DND-41 (cell line): ENCODE measurements around the gene EPN3.

Experiments
- ATAC-seq: fragments of 200-7000 bp; cut with Tn5 transposase; 3 replicates; pipeline ENCODE4 v1.9.1; 2021; ENCODE audit warnings: low read depth; ENCODE audit not compliant: insufficient read depth
- DNase-seq: peaks from one replicate; pipeline ENCODE4 v3.0.0-alpha.2; 2020
- H2AFZ ChIP-seq: 2 replicates; pipeline ENCODE4 v1.6.0; 2012; ENCODE audit warnings: low read depth, low read length
- H3K27ac ChIP-seq: 2 replicates; pipeline ENCODE4 v1.5.1; 2012; ENCODE audit warnings: low read length, inconsistent platforms
- H3K27me3 ChIP-seq: fragments of 200-600 bp; sonication (generic); 2 replicates; pipeline ENCODE4 v1.6.0; 2012; ENCODE audit warnings: low read length, mild to moderate bottlenecking, inconsistent platforms; ENCODE audit not compliant: insufficient read depth, poor library complexity
- H3K36me3 ChIP-seq: 2 replicates; pipeline ENCODE4 v1.5.1; 2012; ENCODE audit warnings: low read length, inconsistent platforms; ENCODE audit not compliant: insufficient read depth
- H3K4me1 ChIP-seq: 2 replicates; pipeline ENCODE4 v1.5.1; 2012; ENCODE audit warnings: mild to moderate bottlenecking, low read length; ENCODE audit not compliant: insufficient read depth
- H3K4me2 ChIP-seq: 2 replicates; pipeline ENCODE4 v1.6.0; 2012; ENCODE audit warnings: mild to moderate bottlenecking, moderate library complexity, low read length, inconsistent platforms; ENCODE audit not compliant: insufficient read depth
- H3K4me3 ChIP-seq, 2 experiments: fragments of 200-600 bp in 1 of 2; shearing (Covaris generic) in 1 of 2; 2 replicates each; pipeline ENCODE4 v1.5.1; 2012 to 2016; ENCODE audit warnings: inconsistent platforms in 2 of 2, low read length in 2 of 2, mild to moderate bottlenecking in 2 of 2, low read depth in 1 of 2, moderate library complexity in 1 of 2
- H3K79me2 ChIP-seq: 2 replicates; pipeline ENCODE4 v1.6.0; 2012; ENCODE audit warnings: low read length, inconsistent platforms; ENCODE audit not compliant: insufficient read depth
- H3K9ac ChIP-seq: 2 replicates; pipeline ENCODE4 v1.6.0; 2012; ENCODE audit warnings: low read depth, mild to moderate bottlenecking, inconsistent platforms, low read length, moderate library complexity
- H3K9me3 ChIP-seq: 2 replicates; pipeline ENCODE4 v1.5.1; 2012; ENCODE audit warnings: low read length, moderate library complexity, mild to moderate bottlenecking, inconsistent platforms; ENCODE audit not compliant: insufficient read depth, severe bottlenecking
- H4K20me1 ChIP-seq: 2 replicates; pipeline ENCODE4 v1.6.0; 2012; ENCODE audit warnings: low read length; ENCODE audit not compliant: insufficient read depth
- EZH2 ChIP-seq: IDR thresholded peaks from 3 replicates; pipeline ENCODE4 v1.6.1; 2012; ENCODE audit warnings: borderline replicate concordance, low read depth, mild to moderate bottlenecking, moderate library complexity, low read length, inconsistent platforms; ENCODE audit not compliant: severe bottlenecking
- TF ChIP-seq, protein P1 (sequence below): IDR thresholded peaks from 2 replicates; pipeline ENCODE4 v1.5.1; 2012; ENCODE audit warnings: borderline replicate concordance, low read length, moderate library complexity, mild to moderate bottlenecking; ENCODE audit not compliant: poor library complexity, severe bottlenecking; ENCODE audit errors: extremely low read depth

Gene EPN3

DNA sequence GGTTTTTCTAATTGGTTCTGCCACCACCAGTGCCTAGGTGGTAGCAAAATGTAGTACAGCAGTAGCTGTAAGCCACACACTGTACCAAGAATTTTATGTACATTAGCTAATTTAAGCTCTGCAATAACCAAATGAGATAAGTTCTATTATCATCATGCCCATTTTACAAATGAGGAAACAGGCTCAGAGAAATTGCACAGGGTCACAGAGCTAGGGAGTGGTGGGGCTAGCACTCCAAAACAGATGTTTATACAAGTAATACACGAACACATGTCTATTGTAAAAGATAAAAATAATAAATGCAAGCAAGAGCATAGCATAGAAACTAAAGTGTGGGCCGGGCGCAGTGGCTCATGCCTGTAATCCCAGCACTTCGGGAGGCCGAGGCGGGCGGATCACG, 40.3 kb upstream of the EPN3 start:
- Histone ChIP-seq H3K9me3 (no peaks in the 10 kb centered on the region), H3K4me2 (no peak overlapping the region), H3K27me3 (no peaks in the 10 kb centered on the region), H3K4me3 (no peak overlapping the region), H3K4me1 (no peaks in the 10 kb centered on the region), H3K36me3 (no peaks in the 10 kb centered on the region), H4K20me1 (no peaks in the 10 kb centered on the region), H2AFZ (no peak overlapping the region), H3K27ac (no peak overlapping the region), H3K9ac (no peak overlapping the region), H3K79me2 (no peaks in the 10 kb centered on the region)
- no peak for TF ChIP-seq EZH2
- TF ChIP-seq, protein P1, sequence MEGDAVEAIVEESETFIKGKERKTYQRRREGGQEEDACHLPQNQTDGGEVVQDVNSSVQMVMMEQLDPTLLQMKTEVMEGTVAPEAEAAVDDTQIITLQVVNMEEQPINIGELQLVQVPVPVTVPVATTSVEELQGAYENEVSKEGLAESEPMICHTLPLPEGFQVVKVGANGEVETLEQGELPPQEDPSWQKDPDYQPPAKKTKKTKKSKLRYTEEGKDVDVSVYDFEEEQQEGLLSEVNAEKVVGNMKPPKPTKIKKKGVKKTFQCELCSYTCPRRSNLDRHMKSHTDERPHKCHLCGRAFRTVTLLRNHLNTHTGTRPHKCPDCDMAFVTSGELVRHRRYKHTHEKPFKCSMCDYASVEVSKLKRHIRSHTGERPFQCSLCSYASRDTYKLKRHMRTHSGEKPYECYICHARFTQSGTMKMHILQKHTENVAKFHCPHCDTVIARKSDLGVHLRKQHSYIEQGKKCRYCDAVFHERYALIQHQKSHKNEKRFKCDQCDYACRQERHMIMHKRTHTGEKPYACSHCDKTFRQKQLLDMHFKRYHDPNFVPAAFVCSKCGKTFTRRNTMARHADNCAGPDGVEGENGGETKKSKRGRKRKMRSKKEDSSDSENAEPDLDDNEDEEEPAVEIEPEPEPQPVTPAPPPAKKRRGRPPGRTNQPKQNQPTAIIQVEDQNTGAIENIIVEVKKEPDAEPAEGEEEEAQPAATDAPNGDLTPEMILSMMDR = no peak
- DNase-seq (no peak), ATAC-seq (no peak)

GRCh38 chr17:50493744-50494143, 38.8 kb upstream of the EPN3 start:
- H3K27ac ChIP-seq = no peak overlapping the region
- ATAC-seq (no peak), DNase-seq (no peak)
- H3K9me3 ChIP-seq = no peaks in the 10 kb centered on the region
- H3K36me3 ChIP-seq = no peaks in the 10 kb centered on the region
- no peak for TF ChIP-seq EZH2
- TF ChIP-seq, protein P1 = no peak
- H3K4me3 ChIP-seq = no peak overlapping the region
- no peaks in the 10 kb centered on the region for H3K27me3 ChIP-seq
- H2AFZ ChIP-seq = no peak overlapping the region
- no peak overlapping the region for H3K9ac ChIP-seq
- H4K20me1 ChIP-seq = no peaks in the 10 kb centered on the region
- no peaks in the 10 kb centered on the region for H3K79me2 ChIP-seq
- no peaks in the 10 kb centered on the region for H3K4me1 ChIP-seq
- no peak overlapping the region for H3K4me2 ChIP-seq

GRCh38 chr17:50495217-50495823, 37.2 kb upstream of the EPN3 start:
- Histone ChIP-seq H3K36me3 (no peaks in the 10 kb centered on the region), H3K4me2 (no peak overlapping the region), H3K9ac (no peak overlapping the region), H3K79me2 (no peaks in the 10 kb centered on the region), H2AFZ (no peak overlapping the region), H4K20me1 (no peaks in the 10 kb centered on the region), H3K9me3 (no peaks in the 10 kb centered on the region), H3K27ac (no peak overlapping the region), H3K27me3 (no peaks in the 10 kb centered on the region), H3K4me3 (no peak overlapping the region), H3K4me1 (no peaks in the 10 kb centered on the region)
- no peak for ATAC-seq
- DNase-seq = no peak
- no peak for TF ChIP-seq EZH2
- TF ChIP-seq, protein P1 = no peak
